H1 (cell line): Measurements from ENCODE around the gene KRT3. TPM values are rescaled to one million over a fixed set of nuclear protein-coding genes. Genes with fewer than 3 reads are reported as not detected.

Experiments used
- ATF2 ChIP-seq: IDR thresholded peaks from 2 replicates; pipeline ENCODE4 v1.6.1; 2012; ENCODE audit warnings: low read length, inconsistent platforms
- CEBPB ChIP-seq: IDR thresholded peaks from 2 replicates; pipeline ENCODE4 v1.6.1; 2012; ENCODE audit warnings: low read depth, low read length
- EGR1 ChIP-seq: IDR thresholded peaks from 2 replicates; pipeline ENCODE4 v1.6.1; 2011; ENCODE audit warnings: low read depth, low read length, borderline replicate concordance
- EZH2 ChIP-seq: fragments of 200-600 bp; sonication (generic); IDR thresholded peaks from 2 replicates; pipeline ENCODE4 v1.7.1; 2012; ENCODE audit warnings: low read depth, mild to moderate bottlenecking, moderate library complexity, low read length, inconsistent platforms; ENCODE audit not compliant: severe bottlenecking
- FOSL1 ChIP-seq: IDR thresholded peaks from 2 replicates; pipeline ENCODE4 v1.6.1; 2011; ENCODE audit warnings: mild to moderate bottlenecking, low read depth, low read length, moderate library complexity; ENCODE audit not compliant: insufficient read depth
- POU5F1 ChIP-seq: IDR thresholded peaks from 2 replicates; pipeline ENCODE4 v1.6.1; 2011; ENCODE audit warnings: low read depth, mild to moderate bottlenecking, low read length, moderate library complexity
- SIRT6 ChIP-seq: IDR thresholded peaks from one replicate; pipeline ENCODE4 v1.7.1; 2012; ENCODE audit warnings: low read length, inconsistent platforms
- SP4 ChIP-seq: IDR thresholded peaks from 2 replicates; pipeline ENCODE4 v1.6.1; 2012; ENCODE audit warnings: low read length, inconsistent platforms
- USF2 ChIP-seq: IDR thresholded peaks from 2 replicates; pipeline ENCODE4 v1.6.1; 2011; ENCODE audit warnings: low read length, improper control_type of control experiment
- polyA plus RNA-seq, 7 experiments: library from polyadenylated mRNA; depleted of rRNA in 3 of 7; stranded (reverse) in 5 of 7; unstranded in 2 of 7; fragments of >200 nt in 5 of 7; fragments of 200-250 nt in 2 of 7; gene quantifications; 1 replicate in 5 of 7; 2 replicates in 1 of 7; 4 replicates in 1 of 7; pipeline versions ENCODE4 v1.2.1 to v1.2.3, GENCODE V29; 2011 to 2013; ENCODE audit warnings: missing spikeins in 2 of 7, mixed read lengths in 2 of 7
- total RNA-seq: library from RNA; stranded (reverse); fragmentation: NEBNext Ultra II Directional; extraction: Animal tissue kit (Norgen Biotek cat#: 25700); gene quantifications from 2 replicates; pipeline ENCODE4 v1.2.1, GENCODE V29; 2021

The KRT3 gene
- total and polyA plus RNA-seq, 2 of the 8 experiments (the other 6 are each of a cell fraction or from before 2014, with no cell fraction given): not detected

- no peak for TF ChIP-seq USF2
- no peak for TF ChIP-seq ATF2
- no peak for TF ChIP-seq SIRT6
- no peak for TF ChIP-seq CEBPB
- no peak for TF ChIP-seq EGR1
- TF ChIP-seq FOSL1: no peak
- TF ChIP-seq EZH2: no peak
- no peak for TF ChIP-seq POU5F1
- TF ChIP-seq SP4: no peak
Measured at GRCh38 chr12:52823761-52824450, 28.0 kb upstream of the KRT3 start (continued).
